Measurements from ENCODE around the gene CHSY1. TPM values are rescaled to one million over a fixed set of nuclear protein-coding genes. Genes with fewer than 3 reads are reported as not detected.

Gene CHSY1
- total and polyA plus RNA-seq, 7 donors, result 1.8 to 13.6 (median 11.2) TPM

- H3K27me3 ChIP-seq, result no peaks in the 10 kb centered on the region
- H3K36me3 ChIP-seq, result peaks cover 0 to 21% (median 8%) of the 10 kb centered on the region in 4 donors
- H3K27ac ChIP-seq, result no peak overlapping the region
- TF ChIP-seq POLR2A (IDR thresholded peaks at IDR 0.05) (no peak), CTCF (IDR thresholded peaks at IDR 0.05) (no peak)
- intact Hi-C loops (cut with DNase I), result no loop called here
- DNase-seq, result no peak
- H3K4me1 ChIP-seq, result peaks cover 0 to 13% (median 7%) of the 10 kb centered on the region in 4 donors
- no peak overlapping the region for H3K4me3 ChIP-seq
- H3K9me3 ChIP-seq, result no peaks in the 10 kb centered on the region
- 82 to 89% methylated on average over 12 of the region's 12 CpGs for WGBS, 2 donors
Measured at GRCh38 chr15:101237251-101237650, 14.6 kb downstream of the CHSY1 start.

- DNase-seq, result no peak
- H3K4me3 ChIP-seq, result no peak overlapping the region
- no peak overlapping the region for H3K27ac ChIP-seq
- H3K27me3 ChIP-seq, result no peaks in the 10 kb centered on the region
- peaks cover 0 to 12% (median 8%) of the 10 kb centered on the region in 4 donors for H3K4me1 ChIP-seq
- H3K36me3 ChIP-seq, result peaks cover 0 to 21% (median 8%) of the 10 kb centered on the region in 4 donors
- no peaks in the 10 kb centered on the region for H3K9me3 ChIP-seq
- WGBS, 2 donors, result 84 to 85% methylated on average over 5 of the region's 5 CpGs
- TF ChIP-seq CTCF (IDR thresholded peaks at IDR 0.05) (no peak), EP300 (IDR thresholded peaks at IDR 0.05) (no peak), POLR2A (IDR thresholded peaks at IDR 0.05) (no peak), POLR2AphosphoS5 (IDR thresholded peaks at IDR 0.05) (no peak)
- intact Hi-C loops (cut with DNase I), result no loop called here
Measured at GRCh38 chr15:101233651-101234280, 18.1 kb downstream of the CHSY1 start.

- Histone ChIP-seq H3K4me3 (no peak overlapping the region), H3K9me3 (peaks cover 0 to 4% (median 0%) of the 10 kb centered on the region in 4 donors), H3K4me1 (peaks cover 0 to 12% (median 8%) of the 10 kb centered on the region in 4 donors), H3K27ac (no peak overlapping the region), H3K27me3 (no peaks in the 10 kb centered on the region), H3K36me3 (peaks cover 0 to 21% (median 8%) of the 10 kb centered on the region in 4 donors)
- intact Hi-C loops (cut with DNase I), result no loop called here
- no peak for TF ChIP-seq EP300 (IDR thresholded peaks at IDR 0.05)
- TF ChIP-seq POLR2A (IDR thresholded peaks at IDR 0.05), result no peak
- no peak for TF ChIP-seq CTCF (IDR thresholded peaks at IDR 0.05)
- TF ChIP-seq POLR2AphosphoS5 (IDR thresholded peaks at IDR 0.05), result no peak
- 80 to 88% methylated on average over 5 of the region's 5 CpGs for WGBS, 2 donors
- no peak for DNase-seq
Measured at GRCh38 chr15:101232677-101233076, 19.2 kb downstream of the CHSY1 start.

- no peak for TF ChIP-seq POLR2A (IDR thresholded peaks at IDR 0.05)
- TF ChIP-seq EP300 (IDR thresholded peaks at IDR 0.05), result no peak
- no peak for TF ChIP-seq CTCF (IDR thresholded peaks at IDR 0.05)
- TF ChIP-seq POLR2AphosphoS5 (IDR thresholded peaks at IDR 0.05), result no peak
- peaks cover 0 to under 1% (median 0%) of the 10 kb centered on the region in 4 donors for H3K36me3 ChIP-seq
- no peak overlapping the region for H3K27ac ChIP-seq
- H3K9me3 ChIP-seq, result peaks cover 0 to 4% (median 0%) of the 10 kb centered on the region in 4 donors
- peaks cover 0 to 16% (median 10%) of the 10 kb centered on the region in 4 donors for H3K4me1 ChIP-seq
- DNase-seq, result no peak
- H3K27me3 ChIP-seq, result no peaks in the 10 kb centered on the region
- intact Hi-C loops (cut with DNase I), result no loop called here
- no peak overlapping the region for H3K4me3 ChIP-seq
Measured at GRCh38 chr15:101228313-101228712, 23.5 kb downstream of the CHSY1 start.

GRCh38 chr15:101225658-101226057 is 26.2 kb downstream of the CHSY1 start:
- intact Hi-C loops (cut with DNase I), result no loop called here
- no peak for DNase-seq
- 34 to 58% methylated on average over 5 of the region's 5 CpGs for WGBS, 2 donors
- H3K4me1 ChIP-seq, result peaks cover 0 to 17% (median 9%) of the 10 kb centered on the region in 4 donors
- no peak overlapping the region for H3K27ac ChIP-seq
- H3K27me3 ChIP-seq, result no peaks in the 10 kb centered on the region
- H3K36me3 ChIP-seq, result no peaks in the 10 kb centered on the region
- TF ChIP-seq EP300 (IDR thresholded peaks at IDR 0.05) (no peak), CTCF (IDR thresholded peaks at IDR 0.05) (no peak), POLR2AphosphoS5 (IDR thresholded peaks at IDR 0.05) (no peak), POLR2A (IDR thresholded peaks at IDR 0.05) (no peak)
- peaks cover 0 to 4% (median 0%) of the 10 kb centered on the region in 4 donors for H3K9me3 ChIP-seq
- no peak overlapping the region for H3K4me3 ChIP-seq
